ENCODE results near the gene VAV2.

VAV2 gene

GRCh38 chr9:133734590-133735414 is 257.3 kb downstream of the VAV2 start:
- DNase-seq: no peak

DNA sequence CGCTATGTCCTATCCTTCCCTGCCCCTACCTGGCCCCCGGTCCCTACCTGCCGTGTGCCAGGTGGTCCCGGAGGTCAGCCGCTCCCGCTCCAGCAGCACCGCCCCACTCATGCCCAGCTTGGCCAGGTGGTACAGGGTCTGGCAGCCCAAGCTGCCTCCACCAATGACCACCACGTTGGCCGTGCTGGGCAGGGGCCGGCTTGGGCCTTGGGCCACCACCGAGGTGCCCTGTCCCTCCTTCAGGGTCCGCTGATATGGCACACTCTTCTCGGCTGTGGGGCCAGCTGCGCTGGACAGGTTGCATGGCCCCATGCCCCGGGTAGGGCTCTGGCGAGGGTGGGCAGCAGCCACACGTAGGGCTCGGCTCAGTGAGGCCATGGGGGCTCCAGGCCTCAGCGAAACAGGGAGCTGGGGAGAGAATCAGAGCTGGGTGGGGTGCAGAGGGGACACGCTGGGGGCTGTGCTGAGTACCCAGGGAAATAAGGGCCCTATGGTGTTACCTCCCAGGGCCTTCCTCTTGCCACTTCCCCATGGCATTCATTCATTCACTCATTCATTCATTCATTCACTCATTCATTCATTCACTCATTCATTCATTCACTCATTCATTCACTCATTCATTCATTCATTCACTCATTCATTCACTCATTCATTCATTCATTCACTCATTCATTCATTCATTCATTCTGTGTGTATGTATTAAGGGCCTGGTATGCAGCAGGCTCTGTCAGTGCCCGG is 258.2 kb downstream of the VAV2 start:
- no peak for DNase-seq

DNA sequence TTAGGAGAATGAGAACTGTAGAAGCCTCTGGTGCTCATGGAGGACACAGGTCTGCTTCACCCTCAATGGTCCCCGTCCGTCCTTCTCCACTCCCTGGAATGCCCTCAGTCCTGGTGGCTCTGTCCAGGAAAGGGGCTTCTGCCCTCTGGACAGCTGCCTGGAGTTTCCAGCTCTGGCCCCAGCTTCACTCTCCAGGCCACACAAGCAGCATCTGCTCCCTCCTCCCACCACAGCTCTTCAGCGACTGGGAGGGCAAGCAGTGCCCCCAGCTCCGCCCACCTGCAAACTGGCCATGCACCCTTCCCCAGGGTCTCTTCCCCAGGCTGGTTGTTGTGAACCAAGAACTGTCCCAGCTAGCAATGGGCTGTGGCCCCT is 258.7 kb downstream of the VAV2 start:
- DNase-seq: no peak

DNA sequence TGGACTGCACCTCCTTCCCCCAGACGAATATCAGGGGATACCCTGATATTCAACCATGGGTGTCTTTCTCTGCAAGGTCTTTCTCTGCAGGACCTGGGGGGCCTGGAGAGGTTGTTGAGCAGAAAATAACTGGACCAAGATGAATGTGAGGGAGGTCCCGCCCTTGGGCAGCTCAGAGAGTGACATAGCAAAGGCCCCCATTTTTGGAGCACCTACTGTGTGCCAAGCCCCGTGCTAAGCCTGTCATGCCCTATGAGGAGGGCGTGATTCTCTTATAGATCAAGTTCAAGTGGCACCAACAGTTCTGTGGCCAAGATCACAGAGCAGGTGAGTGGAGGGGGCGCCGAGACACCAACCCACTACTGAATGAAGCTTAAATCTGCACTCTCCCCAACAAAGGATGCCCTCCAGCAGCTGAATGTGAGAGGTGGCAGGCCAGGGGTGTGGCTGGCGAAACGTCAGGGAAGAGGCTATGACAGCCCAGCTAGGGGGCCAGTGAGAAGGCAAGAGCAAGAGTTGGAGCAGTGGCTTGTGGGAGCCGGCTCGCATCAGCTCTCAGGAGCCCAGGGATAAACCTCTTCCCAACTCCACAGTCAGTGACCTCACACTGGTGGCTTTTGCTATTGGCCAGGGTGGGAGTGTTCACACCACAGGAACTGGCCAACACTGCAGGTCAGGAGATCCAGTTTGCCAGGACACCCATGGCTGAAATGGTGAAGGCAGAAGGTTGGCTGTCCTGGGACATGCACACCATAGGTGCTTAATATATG is 259.3 kb downstream of the VAV2 start:
- DNase-seq: no peak

- no peak for DNase-seq
These were observed 260.1 kb downstream of the VAV2 start for GRCh38 chr9:133731876-133732638.

GRCh38 chr9:133730994-133731715 is 261.0 kb downstream of the VAV2 start:
- DNase-seq: no peak

- DNase-seq: no peak
These were observed 262.4 kb downstream of the VAV2 start for GRCh38 chr9:133729617-133730281.

GRCh38 chr9:133728856-133729616 is 263.1 kb downstream of the VAV2 start:
- no peak for DNase-seq

GRCh38 chr9:133727876-133728441 is 264.2 kb downstream of the VAV2 start:
- DNase-seq: no peak

GRCh38 chr9:133727277-133727875 is 264.7 kb downstream of the VAV2 start:
- DNase-seq: no peak

- peak; percentile 49 to 65 for DNase-seq
These were observed 265.5 kb downstream of the VAV2 start for GRCh38 chr9:133726401-133727276.

DNA sequence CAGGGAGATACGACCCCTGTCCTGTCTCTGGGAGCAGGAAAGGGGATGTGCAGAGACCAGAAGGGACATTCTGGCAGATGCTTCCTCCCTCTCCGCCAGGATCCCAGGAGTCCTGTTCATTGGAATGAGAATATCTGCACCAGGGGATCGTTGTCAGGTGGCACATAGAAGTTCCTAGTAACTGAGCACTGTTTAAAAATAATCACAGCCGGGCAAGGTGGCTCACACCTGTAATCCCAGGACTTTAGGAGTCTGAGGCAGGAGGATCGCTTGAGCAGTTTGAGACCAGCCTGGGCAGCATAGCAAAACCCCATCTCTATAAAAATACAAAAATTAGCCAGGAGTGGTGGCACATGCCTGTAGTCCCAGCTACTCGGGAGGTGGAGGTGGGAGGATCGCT is 266.2 kb downstream of the VAV2 start:
- DNase-seq: no peak

DNA sequence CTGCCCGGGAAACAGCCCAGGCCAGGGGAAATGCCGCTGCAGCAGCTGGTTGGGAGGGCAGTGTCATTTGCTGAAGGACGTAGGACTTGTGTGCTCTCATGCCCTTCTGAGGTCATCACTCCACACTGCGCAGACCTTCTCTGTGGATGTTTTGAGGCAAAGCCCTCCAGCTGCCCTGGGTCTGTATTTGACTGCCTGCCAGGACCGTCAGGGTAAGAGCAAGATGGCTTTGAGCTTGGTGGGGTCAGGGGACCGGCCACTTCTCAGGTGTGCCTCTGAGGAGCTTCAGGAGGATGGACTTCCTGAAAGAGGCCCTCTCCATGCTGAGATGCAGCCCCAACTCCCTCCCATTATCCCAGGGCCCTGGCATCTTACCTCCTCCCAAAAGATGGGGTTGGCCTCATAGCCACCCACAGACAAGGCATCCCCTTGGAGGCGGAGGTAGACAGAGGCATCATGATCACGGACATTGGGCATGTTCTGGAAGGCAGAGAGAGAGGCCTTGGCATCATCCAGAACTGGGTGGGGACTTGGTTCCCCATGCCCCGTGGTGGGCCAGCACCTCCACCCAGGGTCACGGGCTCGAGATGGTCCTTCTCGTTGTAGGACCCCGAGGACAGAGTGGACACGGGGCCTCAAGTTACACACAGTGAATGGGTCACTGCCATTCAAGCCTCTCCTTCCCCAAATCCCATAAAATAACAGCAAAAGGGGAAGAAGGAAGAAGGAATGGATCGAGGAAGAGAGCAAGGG is 273.4 kb downstream of the VAV2 start:
- no peak for DNase-seq

DNA sequence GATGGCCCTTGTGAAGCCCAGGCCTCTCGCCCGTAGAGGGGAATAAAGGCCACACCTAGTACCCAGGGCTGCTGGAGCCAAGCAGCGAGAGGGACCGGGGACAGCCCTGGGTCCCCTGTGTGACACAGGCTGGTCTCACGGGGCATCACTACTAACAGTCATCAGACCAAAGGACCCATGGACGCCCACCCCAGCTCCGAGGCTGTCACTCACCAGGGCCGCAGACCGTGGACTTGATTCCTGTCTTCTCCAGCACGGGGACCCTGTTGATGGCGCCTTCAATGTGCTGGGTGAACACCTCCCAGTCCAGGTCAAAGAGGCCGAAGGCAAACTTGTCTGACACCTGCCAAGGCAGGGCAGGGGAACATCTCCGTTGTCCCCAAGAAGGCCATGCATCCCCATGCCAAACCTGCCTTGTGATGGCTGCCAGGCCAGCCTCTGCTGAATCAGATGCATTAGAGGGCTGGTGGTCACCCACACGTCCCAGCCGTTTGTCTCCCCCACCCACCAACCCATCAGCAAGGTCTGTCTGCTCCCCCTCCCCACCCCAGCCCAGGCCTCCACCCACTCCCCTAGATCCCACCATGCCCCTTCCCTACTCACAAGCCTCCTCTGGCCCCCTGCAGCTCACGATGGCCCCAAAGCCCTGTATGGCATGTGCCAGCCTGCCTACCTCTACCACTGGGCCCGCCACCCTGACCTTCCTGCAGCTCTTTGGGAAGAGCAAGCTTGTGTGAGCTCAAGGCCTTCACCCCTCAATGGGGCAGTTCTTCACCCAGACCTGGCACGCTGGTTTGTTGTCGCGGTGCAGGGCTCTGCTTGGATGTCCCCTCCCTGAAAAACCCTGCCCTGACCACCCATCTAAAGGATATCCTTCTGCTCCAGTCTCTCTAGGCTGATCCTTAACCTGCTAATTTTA is 274.8 kb downstream of the VAV2 start:
- DNase-seq: no peak

DNA sequence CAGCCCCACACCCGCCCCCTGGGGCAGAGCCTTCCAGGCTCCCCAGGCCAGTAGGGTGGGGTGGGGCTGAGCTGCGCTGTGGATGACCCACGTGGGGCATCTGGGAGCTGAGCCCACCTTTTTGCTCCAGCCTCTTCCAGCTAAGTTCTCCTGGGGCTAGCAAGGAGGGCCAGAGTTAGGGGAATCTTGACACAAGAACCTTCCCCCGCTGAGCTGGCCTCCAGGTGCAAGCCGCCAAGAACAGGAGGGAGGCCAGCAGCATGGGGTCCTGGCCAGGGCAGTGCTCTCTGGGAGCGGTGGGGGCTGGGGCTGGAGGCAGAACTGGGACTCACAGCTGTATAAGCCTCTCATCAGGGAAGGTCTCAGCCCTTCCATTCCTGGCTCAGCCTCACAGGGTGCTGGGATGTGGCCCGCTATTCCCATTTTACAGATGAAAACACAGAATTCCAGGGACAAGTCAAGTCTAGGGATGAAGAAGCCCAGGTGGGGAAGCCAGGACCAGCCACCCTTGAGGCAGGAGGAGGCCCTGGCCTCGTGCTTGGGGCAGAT is 275.5 kb downstream of the VAV2 start:
- no peak for DNase-seq

- peak in 1 of 2 donors; percentile 33 for DNase-seq
These were observed 276.1 kb downstream of the VAV2 start for GRCh38 chr9:133715866-133716563.

Data from CD4-positive, alpha-beta T cell treated with Interleukin-1 beta for 1 hour (primary cell).